CD4-positive, CD25-positive, alpha-beta regulatory T cell (primary cell): Measurements from ENCODE around the gene HCN2. TPM values are rescaled to one million over a fixed set of nuclear protein-coding genes. Genes with fewer than 3 reads are reported as not detected.
"Not testable (repeated sequence)": the region's sequence is repeated elsewhere in the genome, so short reads cannot be mapped to it uniquely, and the experiment has no call there.

Experiments used
- ATAC-seq, 2 donors: fragments of 150-1000 bp; cut with Tn5 transposase; one replicate each; pipeline ENCODE4 v1.10.0; 2021; ENCODE audit warnings: low read depth in 2 of 2, moderate number of reproducible peaks in 2 of 2, moderate library complexity in 1 of 2
- DNase-seq, 3 donors: peaks; one replicate each; pipeline versions ENCODE4 v3.0.0 to v3.0.0-alpha.2; 2012 to 2022; ENCODE audit warnings: mixed read lengths in 1 of 3
- H3K27ac ChIP-seq: one replicate; pipeline ENCODE4 v1.7.0; 2013; ENCODE audit warnings: mild to moderate bottlenecking, low read length; ENCODE audit not compliant: insufficient read depth, poor library complexity, severe bottlenecking
- H3K27me3 ChIP-seq: one replicate; pipeline ENCODE4 v1.7.0; 2013; ENCODE audit warnings: low read length; ENCODE audit not compliant: control insufficient read depth, insufficient read depth
- H3K36me3 ChIP-seq: one replicate; pipeline ENCODE4 v1.7.0; 2013; ENCODE audit warnings: mild to moderate bottlenecking, low read length, moderate library complexity; ENCODE audit not compliant: control insufficient read depth, insufficient read depth
- H3K4me1 ChIP-seq: 2 replicates; pipeline ENCODE4 v1.7.0; 2013; ENCODE audit warnings: mild to moderate bottlenecking, low read length; ENCODE audit not compliant: insufficient read depth, control insufficient read depth, poor library complexity, severe bottlenecking
- H3K4me3 ChIP-seq: one replicate; pipeline ENCODE4 v1.7.0; 2013; ENCODE audit warnings: low read depth, mild to moderate bottlenecking, low read length, moderate library complexity
- H3K9me3 ChIP-seq, 2 experiments: 1 replicate in 1 of 2; 2 replicates in 1 of 2; pipeline ENCODE4 v1.7.0; 2013; ENCODE audit warnings: low read length in 2 of 2, mild to moderate bottlenecking in 1 of 2, moderate library complexity in 1 of 2; ENCODE audit not compliant: control insufficient read depth in 2 of 2
- H3K27ac Mint-ChIP-seq, 3 donors: one replicate each; pipeline ENCODE4 v1.8.0; 2020 to 2022; ENCODE audit warnings: mild to moderate bottlenecking in 3 of 3, mixed read lengths in 3 of 3, moderate library complexity in 2 of 3
- H3K27me3 Mint-ChIP-seq: one replicate; pipeline ENCODE4 v1.8.0; 2022; ENCODE audit warnings: mild to moderate bottlenecking, mixed read lengths
- H3K36me3 Mint-ChIP-seq: one replicate; pipeline ENCODE4 v1.8.0; 2020; ENCODE audit warnings: mixed read lengths
- H3K4me1 Mint-ChIP-seq, 4 donors: one replicate each; pipeline ENCODE4 v1.8.0; 2020 to 2022; ENCODE audit warnings: mixed read lengths in 4 of 4, mild to moderate bottlenecking in 1 of 4
- H3K4me3 Mint-ChIP-seq, 4 donors: one replicate each; pipeline ENCODE4 v1.8.0; 2020 to 2022; ENCODE audit warnings: mild to moderate bottlenecking in 4 of 4, mixed read lengths in 4 of 4, moderate library complexity in 3 of 4
- H3K9me3 Mint-ChIP-seq, 7 donors: one replicate each; pipeline ENCODE4 v1.8.0; 2020 to 2022; ENCODE audit warnings: mixed read lengths in 7 of 7, mild to moderate bottlenecking in 3 of 7, moderate library complexity in 2 of 7
- polyA plus RNA-seq, 4 donors: library from polyadenylated mRNA; unstranded; fragments of 300-500 nt; fragmentation: Illumina TruSeq; gene quantifications; one replicate each; pipeline ENCODE4 v1.2.3, GENCODE V29; 2021
- total RNA-seq: library from RNA; stranded (reverse); gene quantifications from one replicate; pipeline ENCODE4 v1.2.3, GENCODE V29; 2022

Gene HCN2
- total and polyA plus RNA-seq, 5 donors from 2014 or later = 1.2 TPM; not detected in 4

DNA sequence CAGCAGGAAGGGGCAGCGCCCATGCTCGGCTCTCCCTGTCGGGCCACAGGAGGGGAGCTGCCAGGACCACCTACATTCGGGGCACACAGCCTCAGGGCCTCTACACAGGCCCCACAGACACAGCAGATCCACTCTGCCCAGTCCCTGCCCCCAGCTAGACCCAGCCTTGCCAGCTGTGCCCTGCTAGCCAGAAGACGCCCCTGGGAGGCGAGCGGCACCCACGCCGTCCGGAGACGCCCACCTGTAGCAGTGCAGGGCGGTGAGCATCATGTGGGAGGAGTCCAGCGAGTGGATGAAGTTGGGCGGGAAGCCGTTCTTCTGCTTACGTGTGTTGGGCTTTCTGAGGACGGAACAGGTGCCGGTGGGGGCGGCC, 28.6 kb downstream of the HCN2 start:
- H3K36me3 Mint-ChIP-seq = peaks cover 8% of the 10 kb centered on the region
- no peak overlapping the region for H3K27ac Mint-ChIP-seq
- H3K4me1 Mint-ChIP-seq = peaks cover 0 to 6% (median 2%) of the 10 kb centered on the region in 4 donors
- ATAC-seq (no peak), DNase-seq (no peak)
- peaks cover 8% of the 10 kb centered on the region for H3K27me3 Mint-ChIP-seq
- Histone ChIP-seq H3K27me3 (no peaks in the 10 kb centered on the region), H3K27ac (no peak overlapping the region), H3K36me3 (peaks cover 8% of the 10 kb centered on the region), H3K4me1 (peaks cover 2% of the 10 kb centered on the region), H3K9me3 (no peaks in the 10 kb centered on the region), H3K4me3 (no peak overlapping the region)
- peaks cover 0 to 2% (median 0%) of the 10 kb centered on the region in 7 donors for H3K9me3 Mint-ChIP-seq
- no peak overlapping the region for H3K4me3 Mint-ChIP-seq

- H3K36me3 ChIP-seq = peaks cover 9% of the 10 kb centered on the region
- H3K27me3 Mint-ChIP-seq = peaks cover 8% of the 10 kb centered on the region
- ATAC-seq = no peak
Measured at GRCh38 chr19:618674-619285, 29.1 kb downstream of the HCN2 start.

GRCh38 chr19:619286-620002, 29.8 kb downstream of the HCN2 start:
- Histone ChIP-seq H3K27ac (no peak overlapping the region), H3K4me1 (peaks cover 2% of the 10 kb centered on the region), H3K27me3 (no peaks in the 10 kb centered on the region), H3K4me3 (no peak overlapping the region), H3K36me3 (peaks cover 12% of the 10 kb centered on the region), H3K9me3 (no peaks in the 10 kb centered on the region)
- Mint-ChIP-seq H3K4me1 (peaks cover 0 to 6% (median 2%) of the 10 kb centered on the region in 4 donors), H3K27ac (no peak overlapping the region), H3K36me3 (peaks cover 8% of the 10 kb centered on the region), H3K27me3 (peaks cover 5% of the 10 kb centered on the region), H3K4me3 (no peak overlapping the region), H3K9me3 (peaks cover 0 to 2% (median 0%) of the 10 kb centered on the region in 7 donors)
- ATAC-seq (no peak), DNase-seq (no peak)

More at GRCh38 chr19:618674-619285, 29.1 kb downstream of the HCN2 start:
- peaks cover 0 to 6% (median 2%) of the 10 kb centered on the region in 4 donors for H3K4me1 Mint-ChIP-seq
- H3K4me3 Mint-ChIP-seq = no peak overlapping the region
- Histone ChIP-seq H3K9me3 (no peaks in the 10 kb centered on the region), H3K4me3 (no peak overlapping the region), H3K27ac (no peak overlapping the region), H3K4me1 (peaks cover 2% of the 10 kb centered on the region), H3K27me3 (no peaks in the 10 kb centered on the region)
- no peak for DNase-seq
- H3K36me3 Mint-ChIP-seq = peaks cover 8% of the 10 kb centered on the region
- H3K9me3 Mint-ChIP-seq = peaks cover 0 to 2% (median 0%) of the 10 kb centered on the region in 7 donors
- H3K27ac Mint-ChIP-seq = no peak overlapping the region

DNA sequence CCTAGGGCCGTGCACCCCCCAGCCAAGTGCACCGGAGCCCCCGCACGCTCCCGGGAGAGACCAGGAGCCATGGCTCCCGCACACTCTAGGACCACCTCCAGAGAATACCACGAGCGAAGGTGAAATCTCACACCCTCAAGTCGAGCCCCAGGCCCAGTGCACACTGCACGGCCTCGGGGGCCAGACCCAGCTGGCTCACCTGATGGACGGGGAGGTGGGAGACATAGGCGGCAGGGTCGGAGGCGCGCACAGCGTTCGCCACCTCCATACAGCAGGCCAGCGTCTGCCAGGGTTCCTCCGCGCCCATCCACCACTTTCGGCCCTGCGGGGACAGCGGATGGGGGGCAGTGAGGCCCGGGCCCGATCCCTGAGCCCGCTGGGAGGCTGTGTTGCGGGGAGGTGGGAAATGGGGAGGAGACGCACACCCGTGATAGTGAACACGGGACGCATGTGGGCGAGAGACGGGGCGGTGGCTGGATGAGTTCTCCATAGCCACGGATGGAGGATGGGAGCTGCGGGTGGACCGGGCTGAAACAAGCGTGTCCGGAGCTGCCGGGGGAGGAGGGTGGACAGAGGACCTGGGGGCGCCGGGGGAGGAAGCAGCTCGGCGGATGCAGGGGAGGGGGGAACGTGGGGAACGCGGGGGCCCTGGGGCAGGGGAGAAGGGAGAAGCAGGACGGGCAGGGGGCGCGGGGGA, 30.6 kb downstream of the HCN2 start:
- no peak overlapping the region for H3K4me3 ChIP-seq
- peaks cover 8% of the 10 kb centered on the region for H3K36me3 Mint-ChIP-seq
- H3K4me3 Mint-ChIP-seq = no peak overlapping the region
- ATAC-seq (no peak), DNase-seq (no peak)
- H3K27ac Mint-ChIP-seq = no peak overlapping the region
- peaks cover 2% of the 10 kb centered on the region for H3K4me1 ChIP-seq
- H3K27me3 ChIP-seq = no peaks in the 10 kb centered on the region
- H3K27ac ChIP-seq = no peak overlapping the region
- H3K27me3 Mint-ChIP-seq = peaks cover 5% of the 10 kb centered on the region
- peaks cover 0 to 2% (median 0%) of the 10 kb centered on the region in 7 donors for H3K9me3 Mint-ChIP-seq
- no peaks in the 10 kb centered on the region for H3K9me3 ChIP-seq
- peaks cover 15% of the 10 kb centered on the region for H3K36me3 ChIP-seq
- peaks cover 0 to 5% (median 2%) of the 10 kb centered on the region in 4 donors for H3K4me1 Mint-ChIP-seq

- H3K36me3 ChIP-seq = peaks cover 19% of the 10 kb centered on the region
- not testable (repeated sequence) for H3K36me3 Mint-ChIP-seq, H3K9me3 ChIP-seq, H3K4me1 Mint-ChIP-seq, H3K27me3 Mint-ChIP-seq, H3K27ac Mint-ChIP-seq, DNase-seq, H3K4me1 ChIP-seq, ATAC-seq, H3K9me3 Mint-ChIP-seq, H3K27ac ChIP-seq, H3K27me3 ChIP-seq, H3K4me3 ChIP-seq, H3K4me3 Mint-ChIP-seq
Measured at GRCh38 chr19:621191-621590, 31.5 kb downstream of the HCN2 start.

DNA sequence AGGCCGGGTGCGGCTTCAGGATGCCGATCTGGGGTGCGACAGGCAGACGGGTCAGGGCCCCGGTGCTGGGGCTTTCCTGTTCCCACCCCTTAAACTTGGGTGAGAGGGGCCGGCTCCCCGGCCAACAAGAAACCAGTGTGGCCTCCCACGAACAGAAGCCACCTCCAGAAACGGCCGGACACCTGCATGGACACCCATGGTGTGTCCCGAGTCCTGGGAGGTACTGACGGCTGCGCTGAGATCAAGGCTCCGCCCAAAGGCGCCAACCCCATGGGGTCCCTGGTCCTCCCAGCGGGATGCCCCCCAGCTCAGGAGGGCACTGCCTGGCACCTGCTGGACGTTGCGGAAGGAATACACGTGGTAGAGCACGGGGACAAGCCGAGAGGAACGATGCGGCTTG, 32.1 kb downstream of the HCN2 start:
- H3K27ac Mint-ChIP-seq = no peak overlapping the region
- peaks cover 9% of the 10 kb centered on the region for H3K36me3 Mint-ChIP-seq
- no peaks in the 10 kb centered on the region for H3K27me3 Mint-ChIP-seq
- H3K27me3 ChIP-seq = no peaks in the 10 kb centered on the region
- no peak overlapping the region for H3K27ac ChIP-seq
- no peaks in the 10 kb centered on the region for H3K9me3 Mint-ChIP-seq
- ATAC-seq (no peak), DNase-seq (no peak)
- no peaks in the 10 kb centered on the region for H3K9me3 ChIP-seq
- H3K4me3 ChIP-seq = no peak overlapping the region
- H3K4me3 Mint-ChIP-seq = no peak overlapping the region
- H3K36me3 ChIP-seq = peaks cover 19% of the 10 kb centered on the region
- H3K4me1 ChIP-seq = no peaks in the 10 kb centered on the region
- peaks cover 0 to 3% (median under 1%) of the 10 kb centered on the region in 4 donors for H3K4me1 Mint-ChIP-seq

DNA sequence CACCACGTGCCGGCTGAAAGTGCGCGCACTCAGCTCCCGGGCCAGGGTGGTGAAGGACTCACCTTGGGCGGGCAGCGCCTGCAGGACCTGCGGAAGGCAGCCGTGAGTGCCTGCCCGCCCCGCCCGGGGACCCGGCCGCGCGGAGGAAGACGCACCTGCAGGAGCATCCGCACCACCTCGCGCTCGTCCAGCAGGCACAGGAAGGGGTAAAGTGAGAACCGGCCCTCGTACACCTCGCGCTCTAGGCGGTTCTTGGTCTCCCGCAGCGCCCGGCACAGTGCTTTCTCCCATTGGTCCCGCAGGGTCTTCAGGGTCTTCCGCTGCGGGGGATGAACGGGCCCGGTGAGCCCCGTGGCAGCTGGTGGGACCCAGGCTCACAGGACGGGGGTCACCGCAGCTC, 33.0 kb downstream of the HCN2 start:
- no peaks in the 10 kb centered on the region for H3K9me3 Mint-ChIP-seq
- DNase-seq = no peak
- peaks cover 9% of the 10 kb centered on the region for H3K36me3 Mint-ChIP-seq
- Histone ChIP-seq H3K4me1 (no peaks in the 10 kb centered on the region), H3K27ac (no peak overlapping the region), H3K4me3 (no peak overlapping the region), H3K9me3 (no peaks in the 10 kb centered on the region), H3K36me3 (peaks cover 22% of the 10 kb centered on the region), H3K27me3 (no peaks in the 10 kb centered on the region)
- no peaks in the 10 kb centered on the region for H3K27me3 Mint-ChIP-seq
- H3K4me1 Mint-ChIP-seq = peaks cover 0 to 3% (median under 1%) of the 10 kb centered on the region in 4 donors
- no peak overlapping the region for H3K4me3 Mint-ChIP-seq
- no peak for ATAC-seq
- no peak overlapping the region for H3K27ac Mint-ChIP-seq
